IMR-90 (cell line): Measurements from ENCODE around the gene FGFRL1. TPM values are rescaled to one million over a fixed set of nuclear protein-coding genes. Genes with fewer than 3 reads are reported as not detected.

Source experiments
- ATAC-seq: fragments of 200-7000 bp; cut with Tn5 transposase; 2 replicates; pipeline ENCODE4 v1.9.1; 2020; ENCODE audit warnings: low read depth, mild to moderate bottlenecking, moderate library complexity
- BruUV-seq: library from RNA; stranded (reverse); fragments of 400-500 nt; replicated peaks from 2 replicates; lab custom pipeline; 2021; lab: Mats Ljungman, UMichigan
- CTCF ChIA-PET: fragments of 300-600 bp; formaldehyde crosslinking; extraction: SDS; loops from one replicate; lab custom pipeline; 2021; ENCODE audit warnings: antibody characterized with exemption; lab: Yijun Ruan, JAX
- POLR2A ChIA-PET: fragments of 300-600 bp; sonication (Branson Sonifier 250); formaldehyde crosslinking; loops from one replicate; lab custom pipeline; 2022; ENCODE audit warnings: antibody characterized with exemption; ENCODE audit not compliant: unreplicated experiment; lab: Charles Lee
- DNase-seq: peaks from one replicate; pipeline ENCODE4 v3.0.0; 2013
- H2AFZ ChIP-seq: replicated peaks from 2 replicates; pipeline ENCODE3; 2013; ENCODE audit warnings: low read length, mild to moderate bottlenecking; ENCODE audit not compliant: poor library complexity
- H2AK5ac ChIP-seq: 2 replicates; pipeline ENCODE4 v1.6.1; 2013; ENCODE audit warnings: low read depth, low read length, inconsistent platforms
- H2AK9ac ChIP-seq: replicated peaks from 2 replicates; pipeline ENCODE3; 2013; ENCODE audit warnings: mild to moderate bottlenecking, low read depth, low read length, moderate library complexity; ENCODE audit not compliant: poor library complexity
- H2BK120ac ChIP-seq: 2 replicates; pipeline ENCODE4 v1.6.1; 2013; ENCODE audit warnings: low read depth, low read length, inconsistent platforms
- H2BK15ac ChIP-seq: 3 replicates; pipeline ENCODE4 v1.6.1; 2013; ENCODE audit warnings: low read depth, low read length, inconsistent platforms
- H2BK20ac ChIP-seq: 2 replicates; pipeline ENCODE4 v1.6.1; 2013; ENCODE audit warnings: low read depth, mild to moderate bottlenecking, inconsistent platforms, low read length, moderate library complexity
- H2BK5ac ChIP-seq: 2 replicates; pipeline ENCODE4 v1.6.1; 2013; ENCODE audit warnings: mild to moderate bottlenecking, low read depth, low read length, inconsistent platforms; ENCODE audit not compliant: poor library complexity, severe bottlenecking
- H3K14ac ChIP-seq: replicated peaks from 2 replicates; pipeline ENCODE4 v1.6.1; 2013; ENCODE audit warnings: low read depth, low read length, inconsistent platforms
- H3K18ac ChIP-seq: 2 replicates; pipeline ENCODE4 v1.6.1; 2013; ENCODE audit warnings: low read depth, low read length, control low read depth
- H3K23ac ChIP-seq: 2 replicates; pipeline ENCODE4 v1.6.1; 2013; ENCODE audit warnings: low read depth, low read length, inconsistent platforms
- H3K27ac ChIP-seq: 2 replicates; pipeline ENCODE4 v1.5.1; 2013; ENCODE audit warnings: mild to moderate bottlenecking, control low read depth, low read length; ENCODE audit not compliant: insufficient read depth
- H3K27me3 ChIP-seq: 2 replicates; pipeline ENCODE4 v1.6.1; 2013; ENCODE audit warnings: low read length; ENCODE audit not compliant: control insufficient read depth, insufficient read depth
- H3K36me3 ChIP-seq: 2 replicates; pipeline ENCODE4 v1.6.1; 2013; ENCODE audit warnings: low read length, mixed read lengths; ENCODE audit not compliant: control insufficient read depth, insufficient read depth
- H3K4ac ChIP-seq: 2 replicates; pipeline ENCODE4 v1.6.1; 2013; ENCODE audit warnings: low read depth, low read length, inconsistent platforms
- H3K4me1 ChIP-seq: 2 replicates; pipeline ENCODE4 v1.6.1; 2013; ENCODE audit warnings: low read length, mixed read lengths; ENCODE audit not compliant: control insufficient read depth, insufficient read depth
- H3K4me2 ChIP-seq: 2 replicates; pipeline ENCODE4 v1.6.1; 2013; ENCODE audit warnings: low read depth, mild to moderate bottlenecking, control low read depth, low read length, moderate library complexity
- H3K4me3 ChIP-seq: 2 replicates; pipeline ENCODE4 v1.5.1; 2013; ENCODE audit warnings: low read depth, mild to moderate bottlenecking, control low read depth, low read length, moderate library complexity; ENCODE audit not compliant: insufficient read depth
- H3K56ac ChIP-seq: 2 replicates; pipeline ENCODE4 v1.6.1; 2013; ENCODE audit warnings: low read length, inconsistent platforms; ENCODE audit not compliant: insufficient read depth; ENCODE audit errors: extremely low read depth
- H3K79me1 ChIP-seq, 2 experiments: 2 replicates each; pipeline ENCODE4 v1.6.1; 2013; ENCODE audit warnings: low read length in 2 of 2, inconsistent platforms in 1 of 2, low read depth in 1 of 2
- H3K9ac ChIP-seq: 2 replicates; pipeline ENCODE4 v1.6.1; 2013; ENCODE audit warnings: low read depth, low read length, control low read depth
- H3K9me1 ChIP-seq: 2 replicates; pipeline ENCODE4 v1.6.1; 2013; ENCODE audit warnings: low read length, inconsistent platforms; ENCODE audit not compliant: insufficient read depth
- H3K9me3 ChIP-seq: 2 replicates; pipeline ENCODE4 v1.6.1; 2013; ENCODE audit warnings: low read length; ENCODE audit not compliant: control insufficient read depth, insufficient read depth
- H4K20me1 ChIP-seq: 2 replicates; pipeline ENCODE4 v1.6.1; 2013; ENCODE audit warnings: low read length, inconsistent platforms; ENCODE audit not compliant: insufficient read depth
- H4K5ac ChIP-seq: 2 replicates; pipeline ENCODE4 v1.6.1; 2013; ENCODE audit warnings: mild to moderate bottlenecking, low read depth, low read length, control low read depth
- H4K8ac ChIP-seq, 2 experiments: 2 replicates each; pipeline ENCODE4 v1.6.1; 2013; ENCODE audit warnings: low read depth in 2 of 2, low read length in 2 of 2, control low read depth in 1 of 2, inconsistent platforms in 1 of 2
- H4K91ac ChIP-seq: 2 replicates; pipeline ENCODE4 v1.6.1; 2013; ENCODE audit warnings: low read depth, low read length, inconsistent platforms; ENCODE audit not compliant: insufficient read depth
- BHLHE40 ChIP-seq: fragments of 150-350 bp; IDR thresholded peaks from 2 replicates; pipeline ENCODE4 v1.6.1; 2016; ENCODE audit warnings: mild to moderate bottlenecking, low read depth, low read length
- CHD1 ChIP-seq: IDR thresholded peaks from 2 replicates; pipeline ENCODE4 v1.6.1; 2012; ENCODE audit warnings: low read depth, low read length, improper control_type of control experiment
- FOS ChIP-seq: fragments of 150-350 bp; IDR thresholded peaks from 2 replicates; pipeline ENCODE4 v1.6.1; 2016; ENCODE audit warnings: low read depth, low read length
- MAZ ChIP-seq: IDR thresholded peaks from 2 replicates; pipeline ENCODE4 v1.6.1; 2012; ENCODE audit warnings: low read depth, mild to moderate bottlenecking, low read length, improper control_type of control experiment, moderate library complexity, borderline replicate concordance
- MXI1 ChIP-seq: IDR thresholded peaks from 2 replicates; pipeline ENCODE4 v1.6.1; 2012; ENCODE audit warnings: low read depth, mild to moderate bottlenecking, low read length, moderate library complexity, borderline replicate concordance
- NFE2L2 ChIP-seq: fragments of 150-350 bp; IDR thresholded peaks from 2 replicates; pipeline ENCODE4 v1.6.1; 2016; ENCODE audit warnings: low read depth, mild to moderate bottlenecking, low read length
- RAD21 ChIP-seq: IDR thresholded peaks from 2 replicates; pipeline ENCODE4 v1.6.1; 2012; ENCODE audit warnings: low read length, improper control_type of control experiment
- RFX5 ChIP-seq: IDR thresholded peaks from 2 replicates; pipeline ENCODE4 v1.8.0; 2012; ENCODE audit warnings: low read depth, mild to moderate bottlenecking, low read length, moderate library complexity
- SMC3 ChIP-seq: fragments of 150-350 bp; IDR thresholded peaks from 2 replicates; pipeline ENCODE4 v1.6.1; 2016; ENCODE audit warnings: low read depth, mild to moderate bottlenecking, antibody characterized with exemption, low read length, moderate library complexity
- WGBS, 2 experiments: methylation state at CpG; one replicate each; pipeline versions ENCODE4 v1.1.5 to v1.1.7; 2013; ENCODE audit warnings: missing lambda C conversion rate in 2 of 2; ENCODE audit not compliant: insufficient read length in 1 of 2; ENCODE audit errors: extremely low coverage in 2 of 2; 5-methylcytosine and 5-hydroxymethylcytosine counted together
- dilution Hi-C: fragments of 300-500 bp; cut with HindIII; formaldehyde crosslinking; loops from one replicate; pipeline ENCODE4 v1.14.3; 2018; ENCODE audit warnings: low sequenced_read_pairs; ENCODE audit not compliant: unreplicated experiment
- in situ Hi-C: fragments of 300-500 bp; cut with MboI; formaldehyde crosslinking; loops from 3 replicates; pipeline ENCODE4 v1.14.3; 2019; ENCODE audit warnings: low sequenced_read_pairs, inconsistent platforms, mixed read lengths
- intact Hi-C: fragments of 100-400 bp; cut with micrococcal nuclease; formaldehyde crosslinking; loops from 2 replicates; pipeline ENCODE4 v1.10.0; 2022
- polyA plus RNA-seq, 3 experiments: library from polyadenylated mRNA; depleted of rRNA; stranded (reverse); fragments of >200 nt; gene quantifications; 2 replicates each; pipeline ENCODE4 v1.2.3, GENCODE V29; 2012; ENCODE audit warnings: low replicate concordance in 1 of 3
- total RNA-seq: library from RNA; depleted of rRNA; stranded (reverse); fragments of >200 nt; gene quantifications from 2 replicates; pipeline ENCODE4 v1.2.3, GENCODE V29; 2012
- TF ChIP-seq, protein P1 (sequence below): conservative IDR thresholded peaks from 2 replicates; pipeline ENCODE4 v1.5.1; 2012; ENCODE audit warnings: mild to moderate bottlenecking, low read depth, low read length, improper control_type of control experiment
- TF ChIP-seq, protein P2 (sequence below): fragments of 150-350 bp; IDR thresholded peaks from 2 replicates; pipeline ENCODE4 v1.6.1; 2017; ENCODE audit warnings: mild to moderate bottlenecking, antibody characterized with exemption, low read length, low read depth

Gene FGFRL1
- total and polyA plus RNA-seq, 2 of the 4 experiments (the other 2 are of a cell fraction), result 49.3 to 78.8 TPM

DNA sequence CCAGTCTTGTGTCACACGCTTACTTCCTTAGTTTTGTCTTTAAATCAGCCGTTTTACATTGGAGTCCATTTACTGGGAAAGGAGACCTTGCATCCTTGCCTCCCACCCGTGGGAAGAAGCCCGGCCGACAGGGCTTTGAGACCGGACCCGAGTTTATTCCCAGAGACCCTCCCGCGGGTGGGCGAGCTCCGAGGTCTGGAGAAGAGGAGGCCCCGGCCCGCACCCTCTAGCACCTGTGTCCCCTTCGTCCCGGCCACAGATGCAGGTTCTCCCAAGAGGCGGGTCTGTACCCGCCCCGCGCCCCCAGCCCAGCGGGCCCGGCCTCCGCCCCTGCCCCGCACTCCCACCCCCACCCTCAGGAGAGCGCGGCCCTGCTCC is 14.4 kb upstream of the FGFRL1 start:
- H3K4me1 ChIP-seq, result peaks cover 3% of the 10 kb centered on the region; the same call in 1 of the 2 replicates
- H3K79me1 ChIP-seq, result 0 out of 4 replicates have a peak, but pooled peaks cover 0 to 4% of the 10 kb centered on the region in 2 experiments
- H2BK15ac ChIP-seq, result no peak overlapping the region
- ChIA-PET CTCF (no interaction called here), POLR2A (no interaction called here)
- H3K9ac ChIP-seq, result no peak overlapping the region
- no peak for ATAC-seq
- in situ Hi-C loops, result no loop called here
- no peaks in the 10 kb centered on the region for H3K9me1 ChIP-seq
- no peak for DNase-seq
- no peak overlapping the region for H3K23ac ChIP-seq
- H2BK120ac ChIP-seq, result no peak overlapping the region
- no peak overlapping the region for H2BK20ac ChIP-seq
- no peak overlapping the region for H3K18ac ChIP-seq
- no peak overlapping the region for H4K5ac ChIP-seq
- 10% methylated on average over 11 of the region's 25 CpGs; no CpG with 5 or more reads in 1 of the 2 experiments for WGBS, 2 experiments
- no peak overlapping the region for H4K91ac ChIP-seq
- H2BK5ac ChIP-seq, result no peak overlapping the region
- no peak overlapping the region for H2AK9ac ChIP-seq
- no TSS peak for BruUV-seq
- H3K9me3 ChIP-seq, result no peaks in the 10 kb centered on the region; the same call in 1 of the 2 replicates
- no peak overlapping the region for H3K4me2 ChIP-seq
- no peak overlapping the region for H3K4ac ChIP-seq
- no peak for TF ChIP-seq FOS
- no peak for TF ChIP-seq RAD21
- TF ChIP-seq MAZ, result no peak
- no peak for TF ChIP-seq BHLHE40
- no peak for TF ChIP-seq MXI1
- TF ChIP-seq RFX5, result no peak
- TF ChIP-seq, protein P1, sequence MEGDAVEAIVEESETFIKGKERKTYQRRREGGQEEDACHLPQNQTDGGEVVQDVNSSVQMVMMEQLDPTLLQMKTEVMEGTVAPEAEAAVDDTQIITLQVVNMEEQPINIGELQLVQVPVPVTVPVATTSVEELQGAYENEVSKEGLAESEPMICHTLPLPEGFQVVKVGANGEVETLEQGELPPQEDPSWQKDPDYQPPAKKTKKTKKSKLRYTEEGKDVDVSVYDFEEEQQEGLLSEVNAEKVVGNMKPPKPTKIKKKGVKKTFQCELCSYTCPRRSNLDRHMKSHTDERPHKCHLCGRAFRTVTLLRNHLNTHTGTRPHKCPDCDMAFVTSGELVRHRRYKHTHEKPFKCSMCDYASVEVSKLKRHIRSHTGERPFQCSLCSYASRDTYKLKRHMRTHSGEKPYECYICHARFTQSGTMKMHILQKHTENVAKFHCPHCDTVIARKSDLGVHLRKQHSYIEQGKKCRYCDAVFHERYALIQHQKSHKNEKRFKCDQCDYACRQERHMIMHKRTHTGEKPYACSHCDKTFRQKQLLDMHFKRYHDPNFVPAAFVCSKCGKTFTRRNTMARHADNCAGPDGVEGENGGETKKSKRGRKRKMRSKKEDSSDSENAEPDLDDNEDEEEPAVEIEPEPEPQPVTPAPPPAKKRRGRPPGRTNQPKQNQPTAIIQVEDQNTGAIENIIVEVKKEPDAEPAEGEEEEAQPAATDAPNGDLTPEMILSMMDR, result no peak
- TF ChIP-seq NFE2L2, result no peak
- TF ChIP-seq, protein P2, sequence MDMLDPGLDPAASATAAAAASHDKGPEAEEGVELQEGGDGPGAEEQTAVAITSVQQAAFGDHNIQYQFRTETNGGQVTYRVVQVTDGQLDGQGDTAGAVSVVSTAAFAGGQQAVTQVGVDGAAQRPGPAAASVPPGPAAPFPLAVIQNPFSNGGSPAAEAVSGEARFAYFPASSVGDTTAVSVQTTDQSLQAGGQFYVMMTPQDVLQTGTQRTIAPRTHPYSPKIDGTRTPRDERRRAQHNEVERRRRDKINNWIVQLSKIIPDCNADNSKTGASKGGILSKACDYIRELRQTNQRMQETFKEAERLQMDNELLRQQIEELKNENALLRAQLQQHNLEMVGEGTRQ, result no peak
- no peak for TF ChIP-seq CHD1
- no peak for TF ChIP-seq SMC3
- H4K20me1 ChIP-seq, result peaks cover 11% of the 10 kb centered on the region
- intact Hi-C loops, result no loop called here
- no peaks in the 10 kb centered on the region for H3K36me3 ChIP-seq
- H4K8ac ChIP-seq, result no peak overlapping the region
- H3K14ac ChIP-seq, result no peak overlapping the region
- dilution Hi-C loops, result no loop called here
- H2AK5ac ChIP-seq, result no peak overlapping the region
- H3K27me3 ChIP-seq, result peaks cover 47% of the 10 kb centered on the region
- H2AFZ ChIP-seq, result no peak overlapping the region
- H3K27ac ChIP-seq, result no peak overlapping the region
- H3K56ac ChIP-seq, result no peak overlapping the region
- H3K4me3 ChIP-seq, result no peak overlapping the region
